SU-DHL-6 (cell line): ENCODE data around the gene CDK14.

Source experiments
- H2AFZ ChIP-seq: fragments of 200-600 bp; sonication (generic); 2 replicates; pipeline ENCODE4 v1.6.1; 2014; ENCODE audit warnings: low read depth, mild to moderate bottlenecking, moderate library complexity, mixed read lengths, antibody characterized with exemption, low read length; ENCODE audit not compliant: severe bottlenecking
- H3F3A ChIP-seq: fragments of 200-600 bp; shearing (Covaris generic); 2 replicates; pipeline ENCODE4 v1.6.0; 2016; ENCODE audit warnings: antibody characterized with exemption, mild to moderate bottlenecking; ENCODE audit not compliant: insufficient read depth
- H3K27ac ChIP-seq: fragments of 200-600 bp; sonication (generic); 2 replicates; pipeline ENCODE4 v1.5.1; 2016; ENCODE audit warnings: low read depth, mild to moderate bottlenecking, low read length, moderate library complexity, mixed read lengths
- H3K27me3 ChIP-seq: fragments of 200-600 bp; sonication (generic), shearing (Covaris generic); 2 replicates; pipeline ENCODE4 v1.6.0; 2014; ENCODE audit warnings: mild to moderate bottlenecking, low read length
- H3K36me3 ChIP-seq: fragments of 200-600 bp; sonication (generic); 2 replicates; pipeline ENCODE4 v1.6.1; 2014; ENCODE audit warnings: mild to moderate bottlenecking, low read length, mixed read lengths
- H3K4me2 ChIP-seq: fragments of 300-600, 200-600 bp; shearing (Covaris generic), sonication (generic); 2 replicates; pipeline ENCODE4 v1.6.0; 2014; ENCODE audit warnings: low read length, low read depth, mild to moderate bottlenecking; ENCODE audit not compliant: poor library complexity, severe bottlenecking
- H3K4me3 ChIP-seq: fragments of 200-600 bp; sonication (generic); 2 replicates; pipeline ENCODE4 v1.5.1; 2014; ENCODE audit warnings: antibody characterized with exemption, low read length, mild to moderate bottlenecking, mixed read lengths; ENCODE audit not compliant: insufficient read depth, poor library complexity, severe bottlenecking
- H3K79me2 ChIP-seq: fragments of 200-600 bp; sonication (generic); 2 replicates; pipeline ENCODE4 v1.6.1; 2014; ENCODE audit warnings: mild to moderate bottlenecking, low read length, moderate library complexity; ENCODE audit not compliant: insufficient read depth
- H3K9ac ChIP-seq: fragments of 200-600 bp; sonication (generic); 2 replicates; pipeline ENCODE4 v1.7.0; 2014; ENCODE audit warnings: mild to moderate bottlenecking, low read length
- H3K9me2 ChIP-seq: fragments of 200-600 bp; sonication (generic); replicated peaks from 2 replicates; pipeline ENCODE4 v1.6.1; 2014; ENCODE audit warnings: low read length; ENCODE audit not compliant: insufficient read depth
- H3K9me3 ChIP-seq: fragments of 200-600 bp; sonication (generic); 2 replicates; pipeline ENCODE4 v1.6.1; 2014; ENCODE audit warnings: low read length, mixed read lengths; ENCODE audit not compliant: insufficient read depth
- H4K20me1 ChIP-seq: fragments of 200-600 bp; sonication (generic); 2 replicates; pipeline ENCODE4 v1.6.1; 2014; ENCODE audit warnings: low read depth, mild to moderate bottlenecking, antibody characterized with exemption, low read length, moderate library complexity, mixed read lengths
- CTCF ChIP-seq: fragments of 200-600 bp; sonication (generic); IDR thresholded peaks from one replicate; pipeline ENCODE4 v1.5.1; 2017; ENCODE audit warnings: antibody characterized with exemption, mild to moderate bottlenecking, low read length, moderate library complexity; ENCODE audit not compliant: insufficient read depth, poor library complexity, severe bottlenecking
- EZH2phosphoT487 ChIP-seq: fragments of 200-600 bp; sonication (generic), shearing (Covaris generic); conservative IDR thresholded peaks from 2 replicates; pipeline ENCODE4 v1.6.1; 2018; ENCODE audit warnings: mild to moderate bottlenecking, antibody characterized with exemption, low read length, moderate library complexity, mixed read lengths

The CDK14 gene

DNA sequence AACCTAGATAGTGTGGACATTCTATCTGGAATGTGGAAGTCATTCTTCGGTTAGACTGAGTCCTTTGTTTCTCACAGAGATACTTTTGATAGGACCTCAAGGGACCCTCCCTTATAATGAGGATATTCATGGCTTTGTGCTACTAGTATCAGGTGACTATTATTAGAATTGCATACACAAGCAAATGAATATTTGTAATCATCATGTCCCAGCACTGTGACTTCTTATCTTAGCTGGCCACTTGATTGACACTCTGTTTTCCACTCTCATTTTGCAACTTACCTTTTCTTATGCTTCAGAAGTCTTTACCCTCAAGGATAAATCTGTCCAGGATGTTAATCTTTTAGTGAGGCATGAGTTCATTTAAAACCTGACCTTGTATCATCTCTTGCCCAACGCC lies 399.9 kb downstream of the CDK14 start:
- Histone ChIP-seq H3K27ac (no peak overlapping the region), H3K9ac (no peak overlapping the region), H3K27me3 (no peaks in the 10 kb centered on the region), H3K79me2 (no peaks in the 10 kb centered on the region), H3K9me3 (no peaks in the 10 kb centered on the region), H4K20me1 (no peaks in the 10 kb centered on the region), H3K4me2 (no peak overlapping the region), H3K36me3 (peaks cover 9% of the 10 kb centered on the region; the same call in 1 of the 2 replicates), H3K9me2 (no peaks in the 10 kb centered on the region), H3K4me3 (no peak overlapping the region), H2AFZ (no peak overlapping the region), H3F3A (no peaks in the 10 kb centered on the region)
- TF ChIP-seq CTCF (no peak), EZH2phosphoT487 (no peak)

DNA sequence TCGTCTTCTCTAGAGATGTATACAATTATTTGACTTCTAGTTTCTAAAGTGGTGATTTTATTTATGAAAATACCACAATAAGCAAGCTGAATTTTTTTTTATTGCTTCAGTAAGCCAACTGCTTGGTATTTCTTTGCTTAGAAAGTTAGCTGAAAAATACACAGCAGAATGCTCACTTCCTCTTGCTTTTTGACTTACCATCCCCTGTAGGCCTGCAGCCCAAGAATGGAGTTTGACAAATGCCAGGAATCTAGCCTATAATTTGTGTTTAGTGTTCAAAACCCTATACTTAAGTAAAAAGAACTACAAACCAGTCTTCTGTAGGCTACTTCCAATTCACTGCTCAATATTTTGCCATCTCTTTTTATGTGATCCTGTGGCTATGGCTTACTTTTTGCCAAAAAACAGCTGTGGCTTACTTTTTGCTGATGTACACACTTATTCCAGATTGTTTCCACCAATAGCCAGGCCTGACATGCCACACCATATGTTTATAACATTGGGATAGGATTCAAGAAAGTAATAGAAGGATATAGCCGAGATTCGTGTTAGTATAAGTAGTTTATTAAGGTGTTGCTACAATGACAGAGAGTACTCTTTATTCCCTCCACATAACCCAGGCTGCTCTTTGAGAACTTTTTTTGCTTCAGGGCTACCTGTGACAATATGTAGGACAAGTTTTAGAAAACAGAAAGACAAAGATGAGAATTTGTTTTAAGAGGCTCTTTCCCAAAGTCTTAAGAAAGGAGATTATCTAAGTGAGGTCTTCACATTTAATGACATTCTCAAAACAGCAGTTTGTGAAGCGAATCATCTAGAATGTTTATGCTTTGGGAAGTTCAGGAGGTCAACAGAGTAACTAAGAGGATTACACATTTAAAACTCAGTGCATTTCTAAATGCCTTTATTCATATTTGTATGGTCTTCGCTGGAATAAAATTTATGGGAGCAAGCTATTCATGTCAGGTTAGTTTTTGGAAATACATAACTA lies 404.2 kb downstream of the CDK14 start:
- H3K4me3 ChIP-seq, result no peak overlapping the region
- no peak for TF ChIP-seq EZH2phosphoT487
- no peak for TF ChIP-seq CTCF
- no peaks in the 10 kb centered on the region for H3K27me3 ChIP-seq
- no peaks in the 10 kb centered on the region for H4K20me1 ChIP-seq
- H3K9ac ChIP-seq, result no peak overlapping the region
- no peak overlapping the region for H3K4me2 ChIP-seq
- no peak overlapping the region for H3K27ac ChIP-seq
- H2AFZ ChIP-seq, result no peak overlapping the region
- H3K79me2 ChIP-seq, result no peaks in the 10 kb centered on the region
- no peaks in the 10 kb centered on the region for H3K9me3 ChIP-seq
- peaks cover 5% of the 10 kb centered on the region; the same call in 1 of the 2 replicates for H3K36me3 ChIP-seq
- H3K9me2 ChIP-seq, result no peaks in the 10 kb centered on the region
- no peaks in the 10 kb centered on the region for H3F3A ChIP-seq

- H4K20me1 ChIP-seq, result no peaks in the 10 kb centered on the region
- H3K9me3 ChIP-seq, result no peaks in the 10 kb centered on the region
- no peak overlapping the region for H2AFZ ChIP-seq
- H3K27ac ChIP-seq, result no peak overlapping the region
- H3K9ac ChIP-seq, result no peak overlapping the region
- TF ChIP-seq EZH2phosphoT487 (no peak), CTCF (no peak)
- no peak overlapping the region for H3K4me2 ChIP-seq
- no peaks in the 10 kb centered on the region for H3K79me2 ChIP-seq
- H3K4me3 ChIP-seq, result no peak overlapping the region
- H3K36me3 ChIP-seq, result peaks cover 12% of the 10 kb centered on the region; the same call in 1 of the 2 replicates
- no peaks in the 10 kb centered on the region for H3F3A ChIP-seq
- no peaks in the 10 kb centered on the region for H3K27me3 ChIP-seq
- no peaks in the 10 kb centered on the region for H3K9me2 ChIP-seq
Measured at GRCh38 chr7:91005024-91005423, 408.9 kb downstream of the CDK14 start.
